Panc1 (cell line): ENCODE measurements around the gene CFLAR. TPM values are rescaled to one million over a fixed set of nuclear protein-coding genes. Genes with fewer than 3 reads are reported as not detected.

Source experiments
- ATAC-seq: fragments of 200-7000 bp; cut with Tn5 transposase; 2 replicates; pipeline ENCODE4 v1.9.1; 2020; ENCODE audit warnings: mild to moderate bottlenecking, moderate library complexity
- BruUV-seq: library from RNA; stranded (reverse); fragments of 400-500 nt; replicated peaks from 2 replicates; lab custom pipeline; 2021; lab: Mats Ljungman, UMichigan
- CTCF ChIA-PET: fragments of 300-600 bp; sonication (Branson Sonifier 250); formaldehyde crosslinking; loops from one replicate; lab custom pipeline; 2022; ENCODE audit warnings: antibody characterized with exemption; lab: Charles Lee
- POLR2A ChIA-PET: fragments of 300-600 bp; sonication (Branson Sonifier 250); formaldehyde crosslinking; loops from one replicate; lab custom pipeline; 2022; ENCODE audit warnings: antibody characterized with exemption; lab: Charles Lee
- DNase-seq: peaks from one replicate; pipeline ENCODE4 v3.0.0-alpha.2; 2010; ENCODE audit warnings: low read depth, low spot score
- H3K27ac ChIP-seq: 2 replicates; pipeline ENCODE4 v1.5.1; 2011; ENCODE audit warnings: mild to moderate bottlenecking, low read length, inconsistent platforms
- H3K27me3 ChIP-seq: fragments of 200-500 bp; sonication (Bioruptor generic); 2 replicates; pipeline ENCODE4 v1.6.0; 2014; ENCODE audit warnings: low read length, inconsistent platforms; ENCODE audit not compliant: control insufficient read depth, insufficient read depth
- H3K36me3 ChIP-seq: fragments of 200-500 bp; sonication (Bioruptor generic); 2 replicates; pipeline ENCODE4 v1.5.1; 2014; ENCODE audit warnings: inconsistent platforms, mild to moderate bottlenecking, low read length, moderate library complexity; ENCODE audit not compliant: control insufficient read depth, insufficient read depth
- H3K4me1 ChIP-seq: 2 replicates; pipeline ENCODE4 v1.5.1; 2011; ENCODE audit warnings: inconsistent platforms, mild to moderate bottlenecking, low read length, moderate library complexity; ENCODE audit not compliant: control insufficient read depth, insufficient read depth
- H3K4me3 ChIP-seq, 2 experiments: 2 replicates each; pipeline ENCODE4 v1.5.1; 2011 to 2012; ENCODE audit warnings: low read depth in 2 of 2, low read length in 2 of 2, mild to moderate bottlenecking in 2 of 2, inconsistent platforms in 1 of 2, moderate library complexity in 1 of 2
- H3K9me3 ChIP-seq: fragments of 200-500 bp; sonication (Bioruptor generic); 2 replicates; pipeline ENCODE4 v1.5.1; 2014; ENCODE audit warnings: low read depth, mild to moderate bottlenecking, inconsistent platforms, low read length, moderate library complexity; ENCODE audit not compliant: control insufficient read depth, insufficient read depth
- CTCF ChIP-seq: fragments of 450-650 bp; IDR thresholded peaks from 2 replicates; pipeline ENCODE4 v1.5.1; 2017; ENCODE audit warnings: mild to moderate bottlenecking
- POLR2AphosphoS5 ChIP-seq: IDR thresholded peaks from 2 replicates; pipeline ENCODE4 v1.6.1; 2012; ENCODE audit warnings: mild to moderate bottlenecking, low read depth, low read length, moderate library complexity
- REST ChIP-seq, 2 experiments: IDR thresholded peaks; 2 replicates each; pipeline ENCODE4 v1.6.1; 2011 to 2012; ENCODE audit warnings: low read depth in 2 of 2, control low read depth in 1 of 2, low read length in 1 of 2, mild to moderate bottlenecking in 1 of 2, moderate library complexity in 1 of 2; ENCODE audit not compliant: insufficient read depth in 1 of 2
- SIN3A ChIP-seq: IDR thresholded peaks from 2 replicates; pipeline ENCODE4 v1.6.1; 2012; ENCODE audit warnings: low read depth, mild to moderate bottlenecking, low read length, moderate library complexity, borderline replicate concordance; ENCODE audit not compliant: insufficient read depth
- TCF7L2 ChIP-seq: IDR thresholded peaks from 2 replicates; pipeline ENCODE4 v1.6.1; 2011; ENCODE audit warnings: mild to moderate bottlenecking, low read depth, low read length, inconsistent platforms
- in situ Hi-C: cut with HindIII; loops from 2 replicates; pipeline ENCODE4 v1.10.0; 2016; ENCODE audit warnings: low sequenced_read_pairs, low pct_unique_long_range_greater_than_20kb
- intact Hi-C: fragments of 100-400 bp; cut with micrococcal nuclease; formaldehyde crosslinking; loops from one replicate; pipeline ENCODE4 v1.10.0; 2022; ENCODE audit not compliant: unreplicated experiment
- total RNA-seq: library from RNA; stranded (reverse); gene quantifications from one replicate; pipeline ENCODE4 v1.2.1, GENCODE V29; 2021; ENCODE audit not compliant: unreplicated experiment

The CFLAR gene
- total RNA-seq, 1 experiment from 2014 or later, result 46.3 TPM

- CTCF ChIA-PET, result no interaction called here
- no TSS peak for BruUV-seq
- TF ChIP-seq TCF7L2 (no peak), REST (IDR thresholded peaks at IDR 0.05; ENCODE audit: insufficient read depth in 1 of 2, low read depth in 2 of 2, low read length in 1 of 2) (no peak), SIN3A (no peak), POLR2AphosphoS5 (no peak), CTCF (no peak)
- H3K9me3 ChIP-seq, result no peaks in the 10 kb centered on the region
- POLR2A ChIA-PET, result no interaction called here
- in situ Hi-C loops (no loop called here), intact Hi-C loops (no loop called here)
- H3K27ac ChIP-seq, result no peak overlapping the region
- DNase-seq (no peak), ATAC-seq (no peak)
- no peak overlapping the region for H3K4me3 ChIP-seq
- H3K4me1 ChIP-seq, result no peaks in the 10 kb centered on the region
- H3K36me3 ChIP-seq, result no peaks in the 10 kb centered on the region
- H3K27me3 ChIP-seq, result no peaks in the 10 kb centered on the region
Observed at GRCh38 chr2:201172279-201172678, 56.3 kb downstream of the CFLAR start.

- TF ChIP-seq REST (IDR thresholded peaks at IDR 0.05; ENCODE audit: insufficient read depth in 1 of 2, low read depth in 2 of 2, low read length in 1 of 2), result no peak
- no peak for TF ChIP-seq CTCF
- TF ChIP-seq SIN3A, result no peak
- TF ChIP-seq POLR2AphosphoS5, result no peak
- no peak for TF ChIP-seq TCF7L2
- no peaks in the 10 kb centered on the region for H3K27me3 ChIP-seq
- POLR2A ChIA-PET, result no interaction called here
- no peak overlapping the region for H3K27ac ChIP-seq
- H3K4me1 ChIP-seq, result no peaks in the 10 kb centered on the region
- no peaks in the 10 kb centered on the region for H3K9me3 ChIP-seq
- no peak for ATAC-seq
- intact Hi-C loops, result no loop called here
- CTCF ChIA-PET, result no interaction called here
- DNase-seq, result no peak
- no peaks in the 10 kb centered on the region for H3K36me3 ChIP-seq
- no peak overlapping the region for H3K4me3 ChIP-seq
- in situ Hi-C loops, result no loop called here
- BruUV-seq, result no TSS peak
Observed at GRCh38 chr2:201174687-201175086, 58.7 kb downstream of the CFLAR start.
